Tibial nerve (tissue), 4 donors: ENCODE results near the gene ZNF333.

Experiments used
- CTCF ChIP-seq, 5 experiments: fragments of 200-600 bp in 3 of 5; fragments of 450-650 bp in 2 of 5; sonication (generic) in 3 of 5; IDR thresholded peaks; one replicate each; pipeline ENCODE4 v1.5.1; 2016 to 2019; ENCODE audit warnings: antibody characterized with exemption in 5 of 5, mild to moderate bottlenecking in 3 of 5, moderate library complexity in 2 of 5
- EP300 ChIP-seq, 2 donors: sonication (generic); formaldehyde crosslinking; IDR thresholded peaks; one replicate each; pipeline ENCODE4 v1.6.1; 2017; ENCODE audit warnings: antibody characterized with exemption in 2 of 2, mild to moderate bottlenecking in 1 of 2
- POLR2A ChIP-seq, 2 donors: fragments of 450-650 bp; IDR thresholded peaks; one replicate each; pipeline ENCODE4 v1.6.1; 2017; ENCODE audit warnings: antibody characterized with exemption in 2 of 2, mild to moderate bottlenecking in 2 of 2, moderate library complexity in 2 of 2

- no peak for TF ChIP-seq CTCF (IDR thresholded peaks at IDR 0.05)
- no peak for TF ChIP-seq POLR2A (IDR thresholded peaks at IDR 0.05)
- TF ChIP-seq EP300 (IDR thresholded peaks at IDR 0.05) = no peak
These were observed 43.7 kb downstream of the ZNF333 start for GRCh38 chr19:14733574-14733973.
